22Rv1 (cell line): ENCODE data around the gene BAZ2B.

Experiments used
- CTCF ChIP-seq: fragments of 450-650 bp; IDR thresholded peaks from 2 replicates; pipeline ENCODE4 v1.5.1; 2017; ENCODE audit warnings: mild to moderate bottlenecking
- ZFX ChIP-seq: fragments of 450-650 bp; IDR thresholded peaks from 2 replicates; pipeline ENCODE4 v1.6.1; 2017; ENCODE audit warnings: antibody characterized with exemption, borderline replicate concordance

GRCh38 chr2:159546716-159547430 is 69.5 kb downstream of the BAZ2B start:
- no peak for TF ChIP-seq CTCF
- no peak for TF ChIP-seq ZFX
